HEK293 (cell line): ENCODE data around the gene DGKZ.

Experiments used
- CTCF ChIA-PET: fragments of 350-600 bp; formaldehyde crosslinking; extraction: SDS; loops from one replicate; lab custom pipeline; 2021; ENCODE audit warnings: antibody characterized with exemption; lab: Yijun Ruan, JAX
- POLR2A ChIA-PET: fragments of 300-600 bp; formaldehyde crosslinking; extraction: SDS; loops from one replicate; lab custom pipeline; 2020; ENCODE audit warnings: antibody characterized with exemption, inconsistent platforms; lab: Yijun Ruan, JAX
- H3K27ac ChIP-seq: fragments of 200-500 bp; sonication (Bioruptor generic); 2 replicates; pipeline ENCODE4 v1.5.1; 2014; ENCODE audit warnings: low read depth, low read length, control low read depth, inconsistent platforms; ENCODE audit errors: extremely low read depth
- H3K36me3 ChIP-seq, 2 experiments: fragments of 200-500 bp in 1 of 2; sonication (Bioruptor generic) in 1 of 2; 1 replicate in 1 of 2; 2 replicates in 1 of 2; pipeline ENCODE4 v1.5.1; 2014 to 2017; ENCODE audit warnings: inconsistent platforms in 2 of 2, low read length in 2 of 2; ENCODE audit not compliant: control insufficient read depth in 2 of 2, insufficient read depth in 1 of 2
- H3K4me1 ChIP-seq: fragments of 200-500 bp; sonication (Bioruptor generic); 2 replicates; pipeline ENCODE4 v1.5.1; 2014; ENCODE audit warnings: mild to moderate bottlenecking, low read length, inconsistent platforms; ENCODE audit not compliant: control insufficient read depth, insufficient read depth
- H3K4me3 ChIP-seq: 2 replicates; pipeline ENCODE4 v1.5.1; 2011; ENCODE audit warnings: low read depth, mild to moderate bottlenecking, control low read depth, low read length, moderate library complexity
- H3K9me3 ChIP-seq: fragments of 200-500 bp; sonication (Bioruptor generic); 2 replicates; pipeline ENCODE4 v1.5.1; 2014; ENCODE audit warnings: low read depth, low read length, inconsistent platforms; ENCODE audit not compliant: control insufficient read depth, insufficient read depth
- FEZF1 ChIP-seq: fragments of 450-650 bp; formaldehyde crosslinking; IDR thresholded peaks from 2 replicates; pipeline ENCODE4 v1.5.1; 2016; ENCODE audit warnings: missing biosample characterization, missing genetic modification characterization
- GLIS2 ChIP-seq: fragments of 450-650 bp; formaldehyde crosslinking; IDR thresholded peaks from 2 replicates; pipeline ENCODE4 v1.5.1; 2016; ENCODE audit warnings: missing biosample characterization, missing genetic modification characterization
- OVOL3 ChIP-seq: fragments of 450-650 bp; formaldehyde crosslinking; IDR thresholded peaks from 2 replicates; pipeline ENCODE4 v1.5.1; 2016; ENCODE audit warnings: missing biosample characterization, missing genetic modification characterization
- PRDM1 ChIP-seq: fragments of 450-650 bp; formaldehyde crosslinking; IDR thresholded peaks from 2 replicates; pipeline ENCODE4; 2016; ENCODE audit warnings: missing biosample characterization, missing genetic modification characterization
- REPIN1 ChIP-seq: fragments of 450-650 bp; formaldehyde crosslinking; IDR thresholded peaks from 2 replicates; pipeline ENCODE4 v1.5.1; 2017; ENCODE audit warnings: missing biosample characterization, missing genetic modification characterization, low read depth
- SP7 ChIP-seq: fragments of 450-650 bp; formaldehyde crosslinking; IDR thresholded peaks from 2 replicates; pipeline ENCODE4 v1.5.1; 2016; ENCODE audit warnings: missing biosample characterization, missing genetic modification characterization
- YY2 ChIP-seq: fragments of 450-650 bp; formaldehyde crosslinking; IDR thresholded peaks from 2 replicates; pipeline ENCODE4 v1.5.1; 2016; ENCODE audit warnings: missing biosample characterization, missing genetic modification characterization
- ZBTB20 ChIP-seq: fragments of 450-650 bp; formaldehyde crosslinking; IDR thresholded peaks from 2 replicates; pipeline ENCODE4 v1.5.1; 2016; ENCODE audit warnings: missing biosample characterization, missing genetic modification characterization
- ZFP41 ChIP-seq: fragments of 450-650 bp; formaldehyde crosslinking; IDR thresholded peaks from 2 replicates; pipeline ENCODE4 v1.5.1; 2016; ENCODE audit warnings: missing biosample characterization, missing genetic modification characterization, borderline replicate concordance
- ZFP69B ChIP-seq: fragments of 450-650 bp; formaldehyde crosslinking; IDR thresholded peaks from 2 replicates; pipeline ENCODE4 v1.5.1; 2016; ENCODE audit warnings: missing biosample characterization, missing genetic modification characterization
- ZIC2 ChIP-seq: fragments of 450-650 bp; formaldehyde crosslinking; IDR thresholded peaks from 2 replicates; pipeline ENCODE4 v1.5.1; 2016; ENCODE audit warnings: missing biosample characterization, missing genetic modification characterization
- ZNF121 ChIP-seq: fragments of 450-650 bp; formaldehyde crosslinking; IDR thresholded peaks from 2 replicates; pipeline ENCODE4 v1.5.1; 2016; ENCODE audit warnings: missing biosample characterization, missing genetic modification characterization
- ZNF133 ChIP-seq: fragments of 450-650 bp; formaldehyde crosslinking; IDR thresholded peaks from 2 replicates; pipeline ENCODE4 v1.5.1; 2016; ENCODE audit warnings: missing biosample characterization, missing genetic modification characterization
- ZNF19 ChIP-seq: fragments of 450-650 bp; formaldehyde crosslinking; IDR thresholded peaks from 2 replicates; pipeline ENCODE4; 2016; ENCODE audit warnings: missing biosample characterization, missing genetic modification characterization, low read depth
- ZNF248 ChIP-seq: fragments of 450-650 bp; formaldehyde crosslinking; IDR thresholded peaks from 2 replicates; pipeline ENCODE4 v1.5.1; 2017; ENCODE audit warnings: missing biosample characterization, missing genetic modification characterization
- ZNF266 ChIP-seq: fragments of 450-650 bp; formaldehyde crosslinking; IDR thresholded peaks from 2 replicates; pipeline ENCODE4 v1.5.1; 2016; ENCODE audit warnings: missing biosample characterization, missing genetic modification characterization, low read depth
- ZNF341 ChIP-seq: fragments of 450-650 bp; formaldehyde crosslinking; IDR thresholded peaks from 2 replicates; pipeline ENCODE4; 2016; ENCODE audit warnings: low read depth, missing biosample characterization, missing genetic modification characterization
- ZNF473 ChIP-seq: fragments of 450-650 bp; formaldehyde crosslinking; IDR thresholded peaks from 2 replicates; pipeline ENCODE4 v1.5.1; 2017; ENCODE audit warnings: missing biosample characterization, missing genetic modification characterization
- ZNF510 ChIP-seq: fragments of 450-650 bp; formaldehyde crosslinking; IDR thresholded peaks from 2 replicates; pipeline ENCODE4 v1.5.1; 2018; ENCODE audit warnings: mild to moderate bottlenecking, missing genetic modification characterization, missing biosample characterization; ENCODE audit not compliant: insufficient replicate concordance
- ZNF544 ChIP-seq: fragments of 450-650 bp; formaldehyde crosslinking; IDR thresholded peaks from 2 replicates; pipeline ENCODE4 v1.5.0; 2017; ENCODE audit warnings: missing biosample characterization, missing genetic modification characterization
- ZNF558 ChIP-seq: fragments of 450-650 bp; formaldehyde crosslinking; IDR thresholded peaks from 2 replicates; pipeline ENCODE4 v1.5.1; 2016; ENCODE audit warnings: missing biosample characterization, missing genetic modification characterization
- ZNF600 ChIP-seq: fragments of 450-650 bp; formaldehyde crosslinking; IDR thresholded peaks from 2 replicates; pipeline ENCODE4 v1.5.1; 2016; ENCODE audit warnings: missing biosample characterization, missing genetic modification characterization
- ZNF670 ChIP-seq: fragments of 450-650 bp; formaldehyde crosslinking; IDR thresholded peaks from 2 replicates; pipeline ENCODE4 v1.5.1; 2016; ENCODE audit warnings: missing biosample characterization, missing genetic modification characterization, low read depth
- ZNF776 ChIP-seq: fragments of 450-650 bp; formaldehyde crosslinking; IDR thresholded peaks from 2 replicates; pipeline ENCODE4 v1.5.0; 2017; ENCODE audit warnings: missing biosample characterization, missing genetic modification characterization, borderline replicate concordance
- ZNF785 ChIP-seq: fragments of 450-650 bp; formaldehyde crosslinking; IDR thresholded peaks from 2 replicates; pipeline ENCODE4 v1.5.1; 2016; ENCODE audit warnings: missing biosample characterization, missing genetic modification characterization
- ZNF791 ChIP-seq: fragments of 450-650 bp; formaldehyde crosslinking; IDR thresholded peaks from 2 replicates; pipeline ENCODE4 v1.5.1; 2016; ENCODE audit warnings: missing biosample characterization, missing genetic modification characterization
- TF ChIP-seq, protein P1 (sequence below): fragments of 450-650 bp; formaldehyde crosslinking; optimal IDR thresholded peaks from 2 replicates; pipeline ENCODE3; 2016; ENCODE audit warnings: missing biosample characterization, mild to moderate bottlenecking, missing genetic modification characterization
- TF ChIP-seq, protein P2 (sequence below): fragments of 450-650 bp; formaldehyde crosslinking; IDR thresholded peaks from 2 replicates; pipeline ENCODE4 v1.5.1; 2016; ENCODE audit warnings: missing biosample characterization, missing genetic modification characterization
- TF ChIP-seq, protein P3 (sequence below): fragments of 450-650 bp; formaldehyde crosslinking; IDR thresholded peaks from 2 replicates; pipeline ENCODE4 v1.5.1; 2016; ENCODE audit warnings: missing biosample characterization, missing genetic modification characterization
- TF ChIP-seq, protein P4 (sequence below): sonication (generic); formaldehyde crosslinking; IDR thresholded peaks from 2 replicates; pipeline ENCODE4 v1.8.1; 2022; ENCODE audit warnings: mild to moderate bottlenecking, moderate library complexity, missing genetic modification reagents

DGKZ gene

DNA sequence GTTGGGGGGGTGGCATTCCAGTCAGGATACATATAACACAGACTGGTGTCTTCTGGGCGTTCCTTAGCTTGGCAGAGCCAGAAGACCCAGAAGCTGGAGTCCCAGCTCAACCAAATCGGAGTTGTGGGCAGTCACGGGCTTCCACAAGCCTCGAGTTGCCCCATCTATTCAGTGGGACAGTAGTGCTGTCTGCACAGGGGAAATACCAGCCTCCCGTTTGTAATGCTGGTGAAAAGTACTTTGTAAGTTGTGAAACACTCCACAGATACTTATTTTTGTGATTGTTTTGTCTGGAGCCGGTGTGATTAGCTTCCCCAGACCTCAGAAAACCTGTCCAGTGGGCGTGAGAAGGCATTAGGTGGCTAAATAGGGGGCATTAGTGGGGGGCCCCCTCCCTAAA lies 13.6 kb downstream of the DGKZ start:
- peaks cover 9% of the 10 kb centered on the region for H3K4me1 ChIP-seq
- no peak for TF ChIP-seq GLIS2
- TF ChIP-seq REPIN1: no peak
- TF ChIP-seq ZNF19 (tag by site-specific recombination): no peak
- no peak for TF ChIP-seq ZNF558 (tag by site-specific recombination)
- TF ChIP-seq ZNF266: no peak
- TF ChIP-seq ZNF670: no peak
- TF ChIP-seq ZNF510 (tag by site-specific recombination): no peak
- no peak for TF ChIP-seq YY2
- TF ChIP-seq PRDM1: no peak
- no peak for TF ChIP-seq ZNF791 (tag by site-specific recombination)
- TF ChIP-seq ZFP41 (tag by site-specific recombination): no peak
- no peak for TF ChIP-seq ZNF544
- TF ChIP-seq FEZF1 (tag by site-specific recombination): no peak
- TF ChIP-seq ZNF776 (tag by site-specific recombination): no peak
- no peak for TF ChIP-seq ZNF133 (tag by site-specific recombination)
- POLR2A ChIA-PET: interaction anchor here (0.7 to 1.3 kb wide), 5 partner anchors 8 to 506 kb away, joined by 3 to 7 read pairs (median 4); no protein-coding TSS in a partner anchor

DNA sequence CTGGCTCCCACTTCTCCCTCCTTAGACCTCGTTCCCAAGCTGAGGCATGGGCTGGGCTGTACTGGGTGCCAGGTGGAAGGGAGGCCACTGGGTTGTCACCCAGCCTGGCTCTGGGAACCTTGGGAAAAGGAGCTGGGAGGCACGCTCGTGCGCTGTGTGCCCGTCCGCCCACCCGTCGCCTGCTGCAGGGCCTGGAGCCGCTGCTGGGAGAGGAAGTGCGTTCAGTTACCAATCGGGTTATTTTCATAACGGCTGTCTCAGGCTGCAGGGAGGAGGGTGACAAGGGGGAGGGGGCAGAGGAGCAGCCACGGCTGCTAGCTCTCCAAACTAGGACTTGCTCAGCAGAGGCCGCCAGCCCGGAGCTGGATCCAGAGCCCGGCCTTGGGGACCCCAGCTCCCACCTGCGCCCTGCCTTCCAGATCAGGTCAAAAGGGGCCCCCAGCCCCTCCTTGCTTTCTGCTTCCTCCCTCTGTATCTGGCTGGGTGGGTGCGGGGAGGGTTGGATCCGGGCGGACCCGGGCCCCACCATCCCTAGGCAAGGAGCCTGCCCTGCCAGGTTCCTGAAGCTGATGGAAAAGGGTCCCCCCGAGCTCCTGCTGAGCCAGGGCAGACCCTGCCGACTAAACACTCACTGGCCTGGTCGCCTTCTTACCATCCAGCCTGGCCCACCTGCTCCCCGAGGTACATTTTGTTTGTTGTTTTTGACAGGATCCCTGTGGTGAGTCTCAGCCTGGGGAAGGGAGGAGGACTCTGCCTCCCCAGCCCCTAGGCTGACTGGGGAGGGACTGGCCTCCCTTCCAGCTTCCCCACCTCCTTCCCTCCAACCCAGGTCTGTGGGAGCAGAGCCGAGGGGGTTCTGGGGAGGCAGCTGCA lies 14.3 kb downstream of the DGKZ start:
- Histone ChIP-seq H3K4me3 (no peak overlapping the region), H3K9me3 (no peaks in the 10 kb centered on the region), H3K27ac (no peak overlapping the region; the same call in 1 of the 2 replicates), H3K4me1 (peaks cover 9% of the 10 kb centered on the region), H3K36me3 (peaks cover 0 to 6% of the 10 kb centered on the region in 2 experiments; a peak in 1 of 3 replicates)
- POLR2A ChIA-PET: interaction anchor here (1.0 to 1.1 kb wide), 2 partner anchors 10 to 122 kb away, joined by 3 to 4 read pairs; no protein-coding TSS in a partner anchor
- CTCF ChIA-PET: interaction anchor here (0.5 to 3.3 kb wide), 8 partner anchors 9 to 122 kb away, joined by 3 to 23 read pairs (median 3); partner anchors contain the start of gene CHRM4
- no peak for TF ChIP-seq FEZF1 (tag by site-specific recombination)
- TF ChIP-seq, protein P1, sequence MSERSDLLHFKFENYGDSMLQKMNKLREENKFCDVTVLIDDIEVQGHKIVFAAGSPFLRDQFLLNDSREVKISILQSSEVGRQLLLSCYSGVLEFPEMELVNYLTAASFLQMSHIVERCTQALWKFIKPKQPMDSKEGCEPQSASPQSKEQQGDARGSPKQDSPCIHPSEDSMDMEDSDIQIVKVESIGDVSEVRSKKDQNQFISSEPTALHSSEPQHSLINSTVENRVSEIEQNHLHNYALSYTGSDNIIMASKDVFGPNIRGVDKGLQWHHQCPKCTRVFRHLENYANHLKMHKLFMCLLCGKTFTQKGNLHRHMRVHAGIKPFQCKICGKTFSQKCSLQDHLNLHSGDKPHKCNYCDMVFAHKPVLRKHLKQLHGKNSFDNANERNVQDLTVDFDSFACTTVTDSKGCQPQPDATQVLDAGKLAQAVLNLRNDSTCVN (tag by site-specific recombination): peak; percentile 39
- TF ChIP-seq, protein P2, sequence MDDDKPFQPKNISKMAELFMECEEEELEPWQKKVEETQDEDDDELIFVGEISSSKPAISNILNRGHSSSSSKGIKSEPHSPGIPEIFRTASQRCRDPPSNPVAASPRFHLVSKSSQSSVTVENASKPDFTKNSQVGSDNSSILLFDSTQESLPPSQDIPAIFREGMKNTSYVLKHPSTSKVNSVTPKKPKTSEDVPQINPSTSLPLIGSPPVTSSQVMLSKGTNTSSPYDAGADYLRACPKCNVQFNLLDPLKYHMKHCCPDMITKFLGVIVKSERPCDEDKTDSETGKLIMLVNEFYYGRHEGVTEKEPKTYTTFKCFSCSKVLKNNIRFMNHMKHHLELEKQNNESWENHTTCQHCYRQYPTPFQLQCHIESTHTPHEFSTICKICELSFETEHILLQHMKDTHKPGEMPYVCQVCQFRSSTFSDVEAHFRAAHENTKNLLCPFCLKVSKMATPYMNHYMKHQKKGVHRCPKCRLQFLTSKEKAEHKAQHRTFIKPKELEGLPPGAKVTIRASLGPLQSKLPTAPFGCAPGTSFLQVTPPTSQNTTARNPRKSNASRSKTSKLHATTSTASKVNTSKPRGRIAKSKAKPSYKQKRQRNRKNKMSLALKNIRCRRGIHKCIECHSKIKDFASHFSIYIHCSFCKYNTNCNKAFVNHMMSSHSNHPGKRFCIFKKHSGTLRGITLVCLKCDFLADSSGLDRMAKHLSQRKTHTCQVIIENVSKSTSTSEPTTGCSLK (tag by site-specific recombination): no peak
- peak; percentile 65 for TF ChIP-seq ZNF341
- TF ChIP-seq, protein P3, sequence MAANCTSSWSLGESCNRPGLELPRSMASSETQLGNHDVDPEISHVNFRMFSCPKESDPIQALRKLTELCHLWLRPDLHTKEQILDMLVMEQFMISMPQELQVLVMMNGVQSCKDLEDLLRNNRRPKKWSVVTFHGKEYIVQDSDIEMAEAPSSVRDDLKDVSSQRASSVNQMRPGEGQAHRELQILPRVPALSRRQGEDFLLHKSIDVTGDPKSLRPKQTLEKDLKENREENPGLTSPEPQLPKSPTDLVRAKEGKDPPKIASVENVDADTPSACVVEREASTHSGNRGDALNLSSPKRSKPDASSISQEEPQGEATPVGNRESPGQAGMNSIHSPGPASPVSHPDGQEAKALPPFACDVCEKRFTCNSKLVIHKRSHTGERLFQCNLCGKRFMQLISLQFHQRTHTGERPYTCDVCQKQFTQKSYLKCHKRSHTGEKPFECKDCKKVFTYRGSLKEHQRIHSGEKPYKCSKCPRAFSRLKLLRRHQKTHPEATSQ (tag by site-specific recombination): no peak
- peak; percentile 97 for TF ChIP-seq ZNF600 (tag by site-specific recombination)
- TF ChIP-seq, protein P4, sequence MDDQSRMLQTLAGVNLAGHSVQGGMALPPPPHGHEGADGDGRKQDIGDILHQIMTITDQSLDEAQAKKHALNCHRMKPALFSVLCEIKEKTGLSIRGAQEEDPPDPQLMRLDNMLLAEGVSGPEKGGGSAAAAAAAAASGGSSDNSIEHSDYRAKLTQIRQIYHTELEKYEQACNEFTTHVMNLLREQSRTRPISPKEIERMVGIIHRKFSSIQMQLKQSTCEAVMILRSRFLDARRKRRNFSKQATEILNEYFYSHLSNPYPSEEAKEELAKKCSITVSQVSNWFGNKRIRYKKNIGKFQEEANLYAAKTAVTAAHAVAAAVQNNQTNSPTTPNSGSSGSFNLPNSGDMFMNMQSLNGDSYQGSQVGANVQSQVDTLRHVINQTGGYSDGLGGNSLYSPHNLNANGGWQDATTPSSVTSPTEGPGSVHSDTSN (CRISPR knock-in tag): peak; percentile 41; the same call in 1 of the 2 replicates
- TF ChIP-seq ZBTB20 (tag by site-specific recombination): no peak
- peak; percentile 90 for TF ChIP-seq GLIS2
- TF ChIP-seq SP7: no peak
- no peak for TF ChIP-seq ZNF785 (tag by site-specific recombination)
- TF ChIP-seq REPIN1: no peak
- no peak for TF ChIP-seq ZNF248 (tag by site-specific recombination)
- no peak for TF ChIP-seq ZNF121 (tag by site-specific recombination)
- TF ChIP-seq ZIC2 (tag by site-specific recombination): peak; percentile 23
- no peak for TF ChIP-seq ZFP69B
- TF ChIP-seq OVOL3 (tag by site-specific recombination): 0 out of 2 replicates have a peak, but pooled peaks have one; percentile 43
- TF ChIP-seq ZNF473 (tag by site-specific recombination): no peak

More for the DNA sequence above, 13.6 kb downstream of the DGKZ start:
- Histone ChIP-seq H3K36me3 (peaks cover 0 to 10% of the 10 kb centered on the region in 2 experiments; a peak in 1 of 3 replicates), H3K9me3 (no peaks in the 10 kb centered on the region), H3K4me3 (no peak overlapping the region), H3K27ac (no peak overlapping the region)
- CTCF ChIA-PET: interaction anchor here (0.5 to 3.3 kb wide), 9 partner anchors 8 to 122 kb away, joined by 3 to 26 read pairs (median 3); partner anchors contain the start of gene CHRM4
